OCI-LY7 (cell line): ENCODE measurements around the gene CPT1A.

Experiments used
- EZH2phosphoT487 ChIP-seq: fragments of 200-600 bp; sonication (generic); IDR thresholded peaks from 2 replicates; pipeline ENCODE4 v1.6.1; 2018; ENCODE audit warnings: low read depth, borderline replicate concordance, mild to moderate bottlenecking, mixed run types, antibody characterized with exemption, low read length, moderate library complexity, mixed read lengths
- TF ChIP-seq, protein P1 (sequence below): fragments of 200-600 bp; sonication (generic); conservative IDR thresholded peaks from 2 replicates; pipeline ENCODE4 v1.5.1; 2014; ENCODE audit warnings: mild to moderate bottlenecking, antibody characterized with exemption, low read length, moderate library complexity, mixed read lengths

DNA sequence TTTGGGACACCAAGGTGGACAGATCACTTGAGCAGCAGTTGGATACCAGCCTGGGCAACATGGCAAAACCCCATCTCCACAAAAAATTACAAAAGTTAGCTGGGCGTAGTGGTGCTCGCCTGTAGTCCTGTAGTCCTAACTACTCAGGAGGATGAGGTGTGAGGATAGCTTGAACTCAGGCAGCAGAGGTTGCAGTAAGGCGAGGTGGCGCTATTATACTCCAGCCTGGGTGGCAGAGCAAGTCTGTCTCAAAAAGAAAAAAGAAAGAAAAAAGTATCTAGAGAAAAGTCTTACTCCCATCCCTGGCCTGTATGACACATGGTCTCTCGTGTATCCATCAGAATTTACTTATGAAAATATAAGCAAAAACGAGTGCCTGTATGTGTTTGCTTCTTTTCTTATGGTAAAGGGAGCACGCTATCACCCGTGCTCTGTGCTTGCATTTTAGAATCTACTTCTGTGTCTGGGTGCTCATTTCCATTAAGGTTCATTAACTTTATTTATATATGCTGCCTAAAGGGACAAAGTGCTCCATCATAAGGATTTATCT, 15.4 kb upstream of the CPT1A start:
- TF ChIP-seq, protein P1, sequence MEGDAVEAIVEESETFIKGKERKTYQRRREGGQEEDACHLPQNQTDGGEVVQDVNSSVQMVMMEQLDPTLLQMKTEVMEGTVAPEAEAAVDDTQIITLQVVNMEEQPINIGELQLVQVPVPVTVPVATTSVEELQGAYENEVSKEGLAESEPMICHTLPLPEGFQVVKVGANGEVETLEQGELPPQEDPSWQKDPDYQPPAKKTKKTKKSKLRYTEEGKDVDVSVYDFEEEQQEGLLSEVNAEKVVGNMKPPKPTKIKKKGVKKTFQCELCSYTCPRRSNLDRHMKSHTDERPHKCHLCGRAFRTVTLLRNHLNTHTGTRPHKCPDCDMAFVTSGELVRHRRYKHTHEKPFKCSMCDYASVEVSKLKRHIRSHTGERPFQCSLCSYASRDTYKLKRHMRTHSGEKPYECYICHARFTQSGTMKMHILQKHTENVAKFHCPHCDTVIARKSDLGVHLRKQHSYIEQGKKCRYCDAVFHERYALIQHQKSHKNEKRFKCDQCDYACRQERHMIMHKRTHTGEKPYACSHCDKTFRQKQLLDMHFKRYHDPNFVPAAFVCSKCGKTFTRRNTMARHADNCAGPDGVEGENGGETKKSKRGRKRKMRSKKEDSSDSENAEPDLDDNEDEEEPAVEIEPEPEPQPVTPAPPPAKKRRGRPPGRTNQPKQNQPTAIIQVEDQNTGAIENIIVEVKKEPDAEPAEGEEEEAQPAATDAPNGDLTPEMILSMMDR, result no peak
- no peak for TF ChIP-seq EZH2phosphoT487
